Osteoblast (primary cell): ENCODE results near the gene RIT2. TPM values are rescaled to one million over a fixed set of nuclear protein-coding genes. Genes with fewer than 3 reads are reported as not detected.

ENCODE experiments used
- DNase-seq: peaks from one replicate; pipeline ENCODE4 v3.0.0; 2011; ENCODE audit warnings: low spot score, mixed read lengths; ENCODE audit not compliant: insufficient read length; ENCODE audit errors: missing footprints
- H2AFZ ChIP-seq: 2 replicates; pipeline ENCODE4 v1.6.0; 2011; ENCODE audit warnings: mild to moderate bottlenecking, low read length
- H3K27ac ChIP-seq: 2 replicates; pipeline ENCODE4 v1.5.1; 2011; ENCODE audit warnings: mild to moderate bottlenecking, low read depth, low read length, moderate library complexity
- H3K27me3 ChIP-seq: 2 replicates; pipeline ENCODE4 v1.6.0; 2012; ENCODE audit warnings: mild to moderate bottlenecking, control low read depth, inconsistent platforms, low read length, moderate library complexity; ENCODE audit not compliant: insufficient read depth
- H3K36me3 ChIP-seq: 2 replicates; pipeline ENCODE4 v1.5.1; 2011; ENCODE audit warnings: mild to moderate bottlenecking, low read length, control low read depth, moderate library complexity; ENCODE audit not compliant: insufficient read depth
- H3K4me1 ChIP-seq: 2 replicates; pipeline ENCODE4 v1.5.1; 2011; ENCODE audit warnings: mild to moderate bottlenecking, low read length, control low read depth, moderate library complexity; ENCODE audit not compliant: insufficient read depth
- H3K4me2 ChIP-seq: 2 replicates; pipeline ENCODE4 v1.6.0; 2011; ENCODE audit warnings: mild to moderate bottlenecking, low read length; ENCODE audit not compliant: insufficient read depth
- H3K4me3 ChIP-seq: fragments of 200-600 bp; sonication (generic); 3 replicates; pipeline ENCODE4 v1.5.1; 2012; ENCODE audit warnings: mild to moderate bottlenecking, low read length, inconsistent platforms; ENCODE audit not compliant: insufficient read depth
- H3K79me2 ChIP-seq: 2 replicates; pipeline ENCODE4 v1.6.0; 2012; ENCODE audit warnings: mild to moderate bottlenecking, low read length, control low read depth, inconsistent platforms; ENCODE audit not compliant: insufficient read depth
- H3K9me3 ChIP-seq: 2 replicates; pipeline ENCODE4 v1.5.1; 2011; ENCODE audit warnings: low read depth, low read length, control low read depth
- H4K20me1 ChIP-seq: 2 replicates; pipeline ENCODE4 v1.6.0; 2012; ENCODE audit warnings: mild to moderate bottlenecking, low read length, control low read depth; ENCODE audit not compliant: insufficient read depth
- CTCF ChIP-seq: IDR thresholded peaks from 2 replicates; pipeline ENCODE4 v1.5.1; 2011; ENCODE audit warnings: mild to moderate bottlenecking, low read depth, low read length, moderate library complexity; ENCODE audit errors: extremely low read depth
- total RNA-seq: library from RNA; depleted of rRNA; stranded (reverse); fragments of >200 nt; gene quantifications from 2 replicates; pipeline ENCODE4 v1.2.3, GENCODE V29; 2012

RIT2 gene
- total RNA-seq, 1 donor, result not detected

- Histone ChIP-seq H3K27ac (no peak overlapping the region), H3K27me3 (no peaks in the 10 kb centered on the region), H4K20me1 (no peaks in the 10 kb centered on the region), H3K9me3 (no peaks in the 10 kb centered on the region), H3K4me3 (no peak overlapping the region), H3K4me2 (no peak overlapping the region), H2AFZ (no peak overlapping the region), H3K36me3 (no peaks in the 10 kb centered on the region), H3K79me2 (no peaks in the 10 kb centered on the region), H3K4me1 (no peaks in the 10 kb centered on the region)
- no peak for TF ChIP-seq CTCF
- no peak for DNase-seq
Observed at GRCh38 chr18:42864876-42865275, 250.6 kb downstream of the RIT2 start.

GRCh38 chr18:42861271-42861670 lies 254.2 kb downstream of the RIT2 start:
- Histone ChIP-seq H3K27me3 (no peaks in the 10 kb centered on the region), H3K36me3 (no peaks in the 10 kb centered on the region), H3K9me3 (no peaks in the 10 kb centered on the region), H3K4me2 (no peak overlapping the region), H4K20me1 (no peaks in the 10 kb centered on the region), H3K4me1 (no peaks in the 10 kb centered on the region), H3K79me2 (no peaks in the 10 kb centered on the region), H3K27ac (no peak overlapping the region), H2AFZ (no peak overlapping the region), H3K4me3 (no peak overlapping the region)
- TF ChIP-seq CTCF, result no peak
- DNase-seq, result no peak

- DNase-seq, result no peak
Observed at GRCh38 chr18:42860548-42860947, 254.9 kb downstream of the RIT2 start.

GRCh38 chr18:42860011-42860410 lies 255.5 kb downstream of the RIT2 start:
- H2AFZ ChIP-seq, result no peak overlapping the region
- no peaks in the 10 kb centered on the region for H3K79me2 ChIP-seq
- H3K4me1 ChIP-seq, result no peaks in the 10 kb centered on the region
- no peak for TF ChIP-seq CTCF
- no peak overlapping the region for H3K4me2 ChIP-seq
- no peaks in the 10 kb centered on the region for H3K9me3 ChIP-seq
- no peak overlapping the region for H3K4me3 ChIP-seq
- no peaks in the 10 kb centered on the region for H3K36me3 ChIP-seq
- no peaks in the 10 kb centered on the region for H3K27me3 ChIP-seq
- peak; percentile 0 for DNase-seq
- H3K27ac ChIP-seq, result no peak overlapping the region
- no peaks in the 10 kb centered on the region for H4K20me1 ChIP-seq

More at GRCh38 chr18:42860548-42860947, 254.9 kb downstream of the RIT2 start:
- Histone ChIP-seq H3K9me3 (no peaks in the 10 kb centered on the region), H4K20me1 (no peaks in the 10 kb centered on the region), H3K27me3 (no peaks in the 10 kb centered on the region), H3K36me3 (no peaks in the 10 kb centered on the region), H3K79me2 (no peaks in the 10 kb centered on the region), H3K27ac (no peak overlapping the region), H3K4me3 (no peak overlapping the region), H2AFZ (no peak overlapping the region), H3K4me1 (no peaks in the 10 kb centered on the region), H3K4me2 (no peak overlapping the region)
- no peak for TF ChIP-seq CTCF
